Suprapubic skin (tissue), 4 donors: ENCODE data around the gene KIF6.

Experiments used
- EP300 ChIP-seq: sonication (generic); formaldehyde crosslinking; IDR thresholded peaks from one replicate; pipeline ENCODE4 v1.6.1; 2017; ENCODE audit warnings: antibody characterized with exemption
- POLR2AphosphoS5 ChIP-seq, 3 donors: sonication (generic); formaldehyde crosslinking; IDR thresholded peaks; one replicate each; pipeline ENCODE4 v1.6.1; 2017; ENCODE audit warnings: antibody characterized with exemption in 3 of 3

GRCh38 chr6:39341937-39342336 lies 383.3 kb downstream of the KIF6 start:
- TF ChIP-seq EP300: no peak
- no peak for TF ChIP-seq POLR2AphosphoS5 (IDR thresholded peaks at IDR 0.05)
